Astrocyte (in vitro differentiated cells and primary cell): ENCODE results near the gene CCDC92B.

ENCODE experiments used
- CTCF ChIP-seq: IDR thresholded peaks from 2 replicates; pipeline ENCODE4 v1.5.1; 2011; ENCODE audit warnings: low read depth, mild to moderate bottlenecking, inconsistent platforms, low read length, moderate library complexity; ENCODE audit not compliant: insufficient read depth
- EZH2 ChIP-seq: IDR thresholded peaks from 2 replicates; pipeline ENCODE4 v1.6.1; 2012; ENCODE audit warnings: mild to moderate bottlenecking, low read length, inconsistent platforms; ENCODE audit not compliant: insufficient read depth

GRCh38 chr17:2691965-2692780 is 57.3 kb downstream of the CCDC92B start:
- TF ChIP-seq CTCF (no peak), EZH2 (no peak)
